Measurements from ENCODE around the gene PLAC9.
"Not testable (repeated sequence)": the region's sequence is repeated elsewhere in the genome, so short reads cannot be mapped to it uniquely, and the experiment has no call there.

The PLAC9 gene

GRCh38 chr10:80126876-80127275 lies 5.7 kb upstream of the PLAC9 start:
- DNase-seq (no peak), ATAC-seq (replicated peaks) (no peak)
- Mint-ChIP-seq H3K27ac (no peak overlapping the region), H3K36me3 (no peaks in the 10 kb centered on the region), H3K4me3 (no peak overlapping the region), H3K4me1 (no peaks in the 10 kb centered on the region), H3K9me3 (no peaks in the 10 kb centered on the region), H3K27me3 (peaks cover 14 to 22% of the 10 kb centered on the region in 2 donors)

- H3K4me1 Mint-ChIP-seq = peaks cover 4 to 9% of the 10 kb centered on the region in 2 donors
- DNase-seq (no peak), ATAC-seq (replicated peaks) (no peak)
- peaks cover 27 to 43% of the 10 kb centered on the region in 2 donors for H3K27me3 Mint-ChIP-seq
- H3K9me3 Mint-ChIP-seq = no peaks in the 10 kb centered on the region
- no peaks in the 10 kb centered on the region for H3K36me3 Mint-ChIP-seq
- no peak overlapping the region for H3K4me3 Mint-ChIP-seq
- no peak overlapping the region for H3K27ac Mint-ChIP-seq
These were observed 1.0 kb upstream of the PLAC9 start for GRCh38 chr10:80131499-80131901.

- H3K27me3 Mint-ChIP-seq = peaks cover 25 to 33% of the 10 kb centered on the region in 2 donors
- H3K4me1 Mint-ChIP-seq = peaks cover 4 to 9% of the 10 kb centered on the region in 2 donors
- ATAC-seq (replicated peaks) (no peak), DNase-seq (no peak)
- no peaks in the 10 kb centered on the region for H3K9me3 Mint-ChIP-seq
- H3K4me3 Mint-ChIP-seq = peak overlapping the region in 1 of 2 donors; percentile 23
- H3K36me3 Mint-ChIP-seq = no peaks in the 10 kb centered on the region
- H3K27ac Mint-ChIP-seq = no peak overlapping the region
These were observed 676 bp downstream of the PLAC9 start for GRCh38 chr10:80133206-80133605.

GRCh38 chr10:80133687-80134086 lies 1.2 kb downstream of the PLAC9 start:
- not testable (repeated sequence) for H3K4me3 Mint-ChIP-seq; H3K9me3 Mint-ChIP-seq; H3K27ac Mint-ChIP-seq; DNase-seq; ATAC-seq (replicated peaks); H3K36me3 Mint-ChIP-seq; H3K4me1 Mint-ChIP-seq
- peaks cover 25 to 33% of the 10 kb centered on the region in 2 donors for H3K27me3 Mint-ChIP-seq

- no peaks in the 10 kb centered on the region for H3K9me3 Mint-ChIP-seq
- peaks cover 40 to 48% of the 10 kb centered on the region in 2 donors for H3K27me3 Mint-ChIP-seq
- no peak for DNase-seq
These were observed 3.6 kb downstream of the PLAC9 start for GRCh38 chr10:80136134-80136571.

GRCh38 chr10:80137031-80137862 lies 4.7 kb downstream of the PLAC9 start:
- peaks cover 46 to 52% of the 10 kb centered on the region in 2 donors for H3K27me3 Mint-ChIP-seq
- no peaks in the 10 kb centered on the region for H3K9me3 Mint-ChIP-seq
- no peak for DNase-seq
- H3K4me1 Mint-ChIP-seq = peaks cover 4 to 9% of the 10 kb centered on the region in 2 donors
- H3K4me3 Mint-ChIP-seq = no peak overlapping the region
- no peak overlapping the region for H3K27ac Mint-ChIP-seq
- no peaks in the 10 kb centered on the region for H3K36me3 Mint-ChIP-seq
- ATAC-seq (replicated peaks) = no peak

More at GRCh38 chr10:80136134-80136571, 3.6 kb downstream of the PLAC9 start:
- ATAC-seq (replicated peaks) = no peak
- H3K36me3 Mint-ChIP-seq = no peaks in the 10 kb centered on the region
- no peak overlapping the region for H3K4me3 Mint-ChIP-seq
- peaks cover 4 to 9% of the 10 kb centered on the region in 2 donors for H3K4me1 Mint-ChIP-seq
- H3K27ac Mint-ChIP-seq = no peak overlapping the region

- no peak overlapping the region for H3K4me3 Mint-ChIP-seq
- H3K9me3 Mint-ChIP-seq = no peaks in the 10 kb centered on the region
- H3K36me3 Mint-ChIP-seq = no peaks in the 10 kb centered on the region
- DNase-seq (no peak), ATAC-seq (replicated peaks) (no peak)
- peaks cover 1 to 5% of the 10 kb centered on the region in 2 donors for H3K4me1 Mint-ChIP-seq
- H3K27ac Mint-ChIP-seq = no peak overlapping the region
- peaks cover 42 to 47% of the 10 kb centered on the region in 2 donors for H3K27me3 Mint-ChIP-seq
These were observed 5.4 kb downstream of the PLAC9 start for GRCh38 chr10:80137920-80138319.

- peaks cover 5 to 7% of the 10 kb centered on the region in 2 donors for H3K4me1 Mint-ChIP-seq
- H3K9me3 Mint-ChIP-seq = no peaks in the 10 kb centered on the region
- no peaks in the 10 kb centered on the region for H3K36me3 Mint-ChIP-seq
- H3K27me3 Mint-ChIP-seq = peaks cover 34 to 36% of the 10 kb centered on the region in 2 donors
- H3K27ac Mint-ChIP-seq = no peak overlapping the region
- DNase-seq (no peak), ATAC-seq (replicated peaks) (no peak)
- H3K4me3 Mint-ChIP-seq = no peak overlapping the region
These were observed 6.7 kb downstream of the PLAC9 start for GRCh38 chr10:80139265-80139664.

- H3K4me1 Mint-ChIP-seq = peaks cover 11 to 16% of the 10 kb centered on the region in 2 donors
- H3K27ac Mint-ChIP-seq = no peak overlapping the region
- H3K9me3 Mint-ChIP-seq = no peaks in the 10 kb centered on the region
- no peak overlapping the region for H3K4me3 Mint-ChIP-seq
- DNase-seq (no peak), ATAC-seq (replicated peaks) (no peak)
- H3K36me3 Mint-ChIP-seq = no peaks in the 10 kb centered on the region
- peaks cover 28 to 30% of the 10 kb centered on the region in 2 donors for H3K27me3 Mint-ChIP-seq
These were observed 7.7 kb downstream of the PLAC9 start for GRCh38 chr10:80140251-80140650.

GRCh38 chr10:80141696-80142460 lies 9.3 kb downstream of the PLAC9 start:
- H3K36me3 Mint-ChIP-seq = no peaks in the 10 kb centered on the region
- H3K9me3 Mint-ChIP-seq = no peaks in the 10 kb centered on the region
- peaks cover 13 to 22% of the 10 kb centered on the region in 2 donors for H3K4me1 Mint-ChIP-seq
- DNase-seq = no peak
- no peak overlapping the region for H3K27ac Mint-ChIP-seq
- no peak for ATAC-seq (replicated peaks)
- H3K4me3 Mint-ChIP-seq = no peak overlapping the region
- H3K27me3 Mint-ChIP-seq = peaks cover 28 to 30% of the 10 kb centered on the region in 2 donors

- Mint-ChIP-seq H3K27me3 (peaks cover 22 to 27% of the 10 kb centered on the region in 2 donors), H3K4me3 (peak overlapping the region; percentile 73 to 74), H3K4me1 (peaks cover 13 to 26% of the 10 kb centered on the region in 2 donors), H3K9me3 (no peaks in the 10 kb centered on the region), H3K36me3 (peaks cover 10 to 17% of the 10 kb centered on the region in 2 donors), H3K27ac (peak overlapping the region; percentile 92)
- peak; percentile 55 for DNase-seq
- ATAC-seq (replicated peaks) = peak; percentile 83
These were observed 11.7 kb downstream of the PLAC9 start for GRCh38 chr10:80144067-80144695.

GRCh38 chr10:80144696-80145131 lies 12.2 kb downstream of the PLAC9 start:
- ATAC-seq (replicated peaks) = peak; percentile 45 to 48
- H3K36me3 Mint-ChIP-seq = peaks cover 16 to 22% of the 10 kb centered on the region in 2 donors
- H3K4me3 Mint-ChIP-seq = peak overlapping the region; percentile 71 to 74
- peaks cover 19 to 24% of the 10 kb centered on the region in 2 donors for H3K27me3 Mint-ChIP-seq
- peaks cover 13 to 26% of the 10 kb centered on the region in 2 donors for H3K4me1 Mint-ChIP-seq
- no peak for DNase-seq
- no peaks in the 10 kb centered on the region for H3K9me3 Mint-ChIP-seq
- H3K27ac Mint-ChIP-seq = peak overlapping the region; percentile 92

GRCh38 chr10:80145406-80146308 lies 13.1 kb downstream of the PLAC9 start:
- peaks cover 21 to 29% of the 10 kb centered on the region in 2 donors for H3K36me3 Mint-ChIP-seq
- peaks cover 10 to 14% of the 10 kb centered on the region in 2 donors for H3K27me3 Mint-ChIP-seq
- peaks cover 13 to 26% of the 10 kb centered on the region in 2 donors for H3K4me1 Mint-ChIP-seq
- ATAC-seq (replicated peaks); DNase-seq; H3K9me3 Mint-ChIP-seq; H3K4me3 Mint-ChIP-seq: not testable (repeated sequence)
- H3K27ac Mint-ChIP-seq = peak overlapping the region; percentile 26
